HEK293 (cell line): ENCODE results near the gene LARP1B.

ENCODE experiments used
- CTCF ChIA-PET: fragments of 350-600 bp; formaldehyde crosslinking; extraction: SDS; loops from one replicate; lab custom pipeline; 2021; ENCODE audit warnings: antibody characterized with exemption; lab: Yijun Ruan, JAX
- POLR2A ChIA-PET: fragments of 300-600 bp; formaldehyde crosslinking; extraction: SDS; loops from one replicate; lab custom pipeline; 2020; ENCODE audit warnings: antibody characterized with exemption, inconsistent platforms; lab: Yijun Ruan, JAX
- H3K27ac ChIP-seq: fragments of 200-500 bp; sonication (Bioruptor generic); 2 replicates; pipeline ENCODE4 v1.5.1; 2014; ENCODE audit warnings: low read depth, low read length, control low read depth, inconsistent platforms; ENCODE audit errors: extremely low read depth
- H3K36me3 ChIP-seq, 2 experiments: fragments of 200-500 bp in 1 of 2; sonication (Bioruptor generic) in 1 of 2; 1 replicate in 1 of 2; 2 replicates in 1 of 2; pipeline ENCODE4 v1.5.1; 2014 to 2017; ENCODE audit warnings: inconsistent platforms in 2 of 2, low read length in 2 of 2; ENCODE audit not compliant: control insufficient read depth in 2 of 2, insufficient read depth in 1 of 2
- H3K4me1 ChIP-seq: fragments of 200-500 bp; sonication (Bioruptor generic); 2 replicates; pipeline ENCODE4 v1.5.1; 2014; ENCODE audit warnings: mild to moderate bottlenecking, low read length, inconsistent platforms; ENCODE audit not compliant: control insufficient read depth, insufficient read depth
- H3K4me3 ChIP-seq: 2 replicates; pipeline ENCODE4 v1.5.1; 2011; ENCODE audit warnings: low read depth, mild to moderate bottlenecking, control low read depth, low read length, moderate library complexity
- H3K9me3 ChIP-seq: fragments of 200-500 bp; sonication (Bioruptor generic); 2 replicates; pipeline ENCODE4 v1.5.1; 2014; ENCODE audit warnings: low read depth, low read length, inconsistent platforms; ENCODE audit not compliant: control insufficient read depth, insufficient read depth
- BCL11A ChIP-seq: fragments of 450-650 bp; formaldehyde crosslinking; IDR thresholded peaks from 2 replicates; pipeline ENCODE4 v1.5.1; 2016; ENCODE audit warnings: low read depth, missing biosample characterization, missing genetic modification characterization
- HOXD13 ChIP-seq: sonication (generic); formaldehyde crosslinking; IDR thresholded peaks from 2 replicates; pipeline ENCODE4 v1.8.0; 2022; ENCODE audit warnings: missing genetic modification reagents, borderline replicate concordance
- KLF10 ChIP-seq: fragments of 450-650 bp; IDR thresholded peaks from 2 replicates; pipeline ENCODE4 v1.5.1; 2018; ENCODE audit warnings: missing biosample characterization, mild to moderate bottlenecking, missing genetic modification characterization
- KLF9 ChIP-seq: fragments of 450-650 bp; formaldehyde crosslinking; IDR thresholded peaks from 2 replicates; pipeline ENCODE4 v1.5.1; 2016; ENCODE audit warnings: missing biosample characterization, missing genetic modification characterization, low read depth
- SALL2 ChIP-seq: fragments of 450-650 bp; formaldehyde crosslinking; IDR thresholded peaks from 2 replicates; pipeline ENCODE4 v1.5.0; 2017; ENCODE audit warnings: missing biosample characterization, mild to moderate bottlenecking, missing genetic modification characterization, borderline replicate concordance
- YY1 ChIP-seq: fragments of 450-650 bp; formaldehyde crosslinking; IDR thresholded peaks from 2 replicates; pipeline ENCODE4 v1.5.1; 2018; ENCODE audit warnings: missing biosample characterization, missing genetic modification characterization
- ZIC2 ChIP-seq: fragments of 450-650 bp; formaldehyde crosslinking; IDR thresholded peaks from 2 replicates; pipeline ENCODE4 v1.5.1; 2016; ENCODE audit warnings: missing biosample characterization, missing genetic modification characterization
- ZNF184 ChIP-seq: fragments of 450-650 bp; IDR thresholded peaks from 2 replicates; pipeline ENCODE4 v1.5.1; 2018; ENCODE audit warnings: missing biosample characterization, mild to moderate bottlenecking, missing genetic modification characterization
- ZNF324 ChIP-seq: fragments of 450-650 bp; formaldehyde crosslinking; IDR thresholded peaks from 2 replicates; pipeline ENCODE4 v1.5.1; 2016; ENCODE audit warnings: missing biosample characterization, missing genetic modification characterization
- ZNF530 ChIP-seq: fragments of 450-650 bp; formaldehyde crosslinking; IDR thresholded peaks from 2 replicates; pipeline ENCODE4 v1.5.1; 2016; ENCODE audit warnings: low read depth, missing biosample characterization, missing genetic modification characterization
- ZNF580 ChIP-seq: fragments of 450-650 bp; formaldehyde crosslinking; IDR thresholded peaks from 2 replicates; pipeline ENCODE4 v1.5.1; 2016; ENCODE audit warnings: missing biosample characterization, missing genetic modification characterization
- ZNF585B ChIP-seq: fragments of 450-650 bp; formaldehyde crosslinking; IDR thresholded peaks from 2 replicates; pipeline ENCODE4 v1.5.1; 2016; ENCODE audit warnings: missing biosample characterization, missing genetic modification characterization
- ZNF654 ChIP-seq: fragments of 450-650 bp; formaldehyde crosslinking; IDR thresholded peaks from 2 replicates; pipeline ENCODE4 v1.5.1; 2016; ENCODE audit warnings: low read depth, missing biosample characterization, missing genetic modification characterization

Gene LARP1B

GRCh38 chr4:128220286-128221235, 159.4 kb downstream of the LARP1B start:
- H3K27ac ChIP-seq = no peak overlapping the region

GRCh38 chr4:128221586-128221985, 160.5 kb downstream of the LARP1B start:
- ChIA-PET POLR2A (no interaction called here), CTCF (interaction anchor here (0.7 to 1.0 kb wide), 2 partner anchors 160 to 206 kb away, joined by 3 read pairs; no protein-coding TSS in a partner anchor)
- TF ChIP-seq ZIC2 (tag by site-specific recombination) = 0 out of 2 replicates have a peak, but pooled peaks have one; percentile 14
- no peak for TF ChIP-seq HOXD13
- Histone ChIP-seq H3K27ac (no peak overlapping the region), H3K9me3 (no peaks in the 10 kb centered on the region), H3K36me3 (no peaks in the 10 kb centered on the region), H3K4me1 (no peaks in the 10 kb centered on the region), H3K4me3 (no peak overlapping the region)

More at GRCh38 chr4:128220286-128221235, 159.4 kb downstream of the LARP1B start:
- no peaks in the 10 kb centered on the region for H3K4me1 ChIP-seq
- H3K9me3 ChIP-seq = no peaks in the 10 kb centered on the region
- TF ChIP-seq ZNF324 (no peak), ZNF654 (tag by site-specific recombination) (peak; percentile 47), KLF10 (tag by site-specific recombination) (no peak)
- TF ChIP-seq, all 188 proteins: peak for 1
- ChIA-PET POLR2A (no interaction called here), CTCF (interaction anchor here (0.6 to 0.8 kb wide), 3 partner anchors 24 to 912 kb away, joined by 3 read pairs; no protein-coding TSS in a partner anchor)
- Histone ChIP-seq H3K4me3 (no peak overlapping the region), H3K36me3 (no peaks in the 10 kb centered on the region)

- ChIA-PET POLR2A (no interaction called here), CTCF (interaction anchor here (0.9 kb wide), 1 partner anchor 202 kb away, joined by 3 read pairs; no protein-coding TSS in a partner anchor)
Measured at GRCh38 chr4:128225148-128225547, 164.0 kb downstream of the LARP1B start.

GRCh38 chr4:128227991-128228571, 167.0 kb downstream of the LARP1B start:
- POLR2A ChIA-PET = no interaction called here
- no peak for TF ChIP-seq KLF9
- peak; percentile 85 for TF ChIP-seq ZNF530 (tag by site-specific recombination)
- no peak overlapping the region for H3K27ac ChIP-seq
- H3K9me3 ChIP-seq = no peaks in the 10 kb centered on the region
- CTCF ChIA-PET = interaction anchor here (0.6 kb wide), 1 partner anchor 226 kb away, joined by 3 read pairs; no protein-coding TSS in a partner anchor
- no peaks in the 10 kb centered on the region for H3K4me1 ChIP-seq
- H3K4me3 ChIP-seq = no peak overlapping the region
- H3K36me3 ChIP-seq = no peaks in the 10 kb centered on the region

More at GRCh38 chr4:128225148-128225547, 164.0 kb downstream of the LARP1B start:
- Histone ChIP-seq H3K27ac (no peak overlapping the region), H3K9me3 (no peaks in the 10 kb centered on the region), H3K36me3 (no peaks in the 10 kb centered on the region), H3K4me3 (no peak overlapping the region), H3K4me1 (no peaks in the 10 kb centered on the region)
- TF ChIP-seq ZNF184 = no peak
- no peak for TF ChIP-seq SALL2 (tag by site-specific recombination)
- no peak for TF ChIP-seq BCL11A
- no peak for TF ChIP-seq ZNF585B (tag by site-specific recombination)
- no peak for TF ChIP-seq YY1 (tag by site-specific recombination)
- no peak for TF ChIP-seq ZNF530 (tag by site-specific recombination)
- no peak for TF ChIP-seq ZNF580
